DND-41 (cell line): Measurements from ENCODE around the gene TMF1.

ENCODE experiments used
- ATAC-seq: fragments of 200-7000 bp; cut with Tn5 transposase; 3 replicates; pipeline ENCODE4 v1.9.1; 2021; ENCODE audit warnings: low read depth; ENCODE audit not compliant: insufficient read depth
- DNase-seq: peaks from one replicate; pipeline ENCODE4 v3.0.0-alpha.2; 2020
- H2AFZ ChIP-seq: 2 replicates; pipeline ENCODE4 v1.6.0; 2012; ENCODE audit warnings: low read depth, low read length
- H3K27ac ChIP-seq: 2 replicates; pipeline ENCODE4 v1.5.1; 2012; ENCODE audit warnings: low read length, inconsistent platforms
- H3K27me3 ChIP-seq: fragments of 200-600 bp; sonication (generic); 2 replicates; pipeline ENCODE4 v1.6.0; 2012; ENCODE audit warnings: low read length, mild to moderate bottlenecking, inconsistent platforms; ENCODE audit not compliant: insufficient read depth, poor library complexity
- H3K36me3 ChIP-seq: 2 replicates; pipeline ENCODE4 v1.5.1; 2012; ENCODE audit warnings: low read length, inconsistent platforms; ENCODE audit not compliant: insufficient read depth
- H3K4me1 ChIP-seq: 2 replicates; pipeline ENCODE4 v1.5.1; 2012; ENCODE audit warnings: mild to moderate bottlenecking, low read length; ENCODE audit not compliant: insufficient read depth
- H3K4me2 ChIP-seq: 2 replicates; pipeline ENCODE4 v1.6.0; 2012; ENCODE audit warnings: mild to moderate bottlenecking, moderate library complexity, low read length, inconsistent platforms; ENCODE audit not compliant: insufficient read depth
- H3K4me3 ChIP-seq, 2 experiments: fragments of 200-600 bp in 1 of 2; shearing (Covaris generic) in 1 of 2; 2 replicates each; pipeline ENCODE4 v1.5.1; 2012 to 2016; ENCODE audit warnings: inconsistent platforms in 2 of 2, low read length in 2 of 2, mild to moderate bottlenecking in 2 of 2, low read depth in 1 of 2, moderate library complexity in 1 of 2
- H3K79me2 ChIP-seq: 2 replicates; pipeline ENCODE4 v1.6.0; 2012; ENCODE audit warnings: low read length, inconsistent platforms; ENCODE audit not compliant: insufficient read depth
- H3K9ac ChIP-seq: 2 replicates; pipeline ENCODE4 v1.6.0; 2012; ENCODE audit warnings: low read depth, mild to moderate bottlenecking, inconsistent platforms, low read length, moderate library complexity
- H3K9me3 ChIP-seq: 2 replicates; pipeline ENCODE4 v1.5.1; 2012; ENCODE audit warnings: low read length, moderate library complexity, mild to moderate bottlenecking, inconsistent platforms; ENCODE audit not compliant: insufficient read depth, severe bottlenecking
- H4K20me1 ChIP-seq: 2 replicates; pipeline ENCODE4 v1.6.0; 2012; ENCODE audit warnings: low read length; ENCODE audit not compliant: insufficient read depth
- CTCF ChIP-seq: IDR thresholded peaks from 2 replicates; pipeline ENCODE4 v1.5.1; 2012; ENCODE audit warnings: borderline replicate concordance, low read length, moderate library complexity, mild to moderate bottlenecking; ENCODE audit not compliant: poor library complexity, severe bottlenecking; ENCODE audit errors: extremely low read depth
- EZH2 ChIP-seq: IDR thresholded peaks from 3 replicates; pipeline ENCODE4 v1.6.1; 2012; ENCODE audit warnings: borderline replicate concordance, low read depth, mild to moderate bottlenecking, moderate library complexity, low read length, inconsistent platforms; ENCODE audit not compliant: severe bottlenecking

TMF1 gene

GRCh38 chr3:68984011-68984530 lies 68.1 kb downstream of the TMF1 start:
- H3K4me1 ChIP-seq = no peaks in the 10 kb centered on the region
- no peak for DNase-seq
- no peak overlapping the region for H3K27ac ChIP-seq
- H3K9ac ChIP-seq = no peak overlapping the region
- no peak overlapping the region for H3K4me3 ChIP-seq
- no peaks in the 10 kb centered on the region for H3K79me2 ChIP-seq
- H3K4me2 ChIP-seq = no peak overlapping the region
- no peak overlapping the region for H2AFZ ChIP-seq
- ATAC-seq = no peak
- no peaks in the 10 kb centered on the region for H3K9me3 ChIP-seq
- H3K36me3 ChIP-seq = 0 out of 2 replicates have a peak, but pooled peaks cover 4% of the 10 kb centered on the region
- H3K27me3 ChIP-seq = no peaks in the 10 kb centered on the region
- no peak for TF ChIP-seq CTCF
- TF ChIP-seq EZH2 = no peak
- H4K20me1 ChIP-seq = no peaks in the 10 kb centered on the region

GRCh38 chr3:68977486-68978167 lies 74.5 kb downstream of the TMF1 start:
- no peaks in the 10 kb centered on the region for H3K4me1 ChIP-seq

GRCh38 chr3:68974711-68975110 lies 77.4 kb downstream of the TMF1 start:
- Histone ChIP-seq H3K27ac (no peak overlapping the region), H2AFZ (no peak overlapping the region), H3K79me2 (no peaks in the 10 kb centered on the region), H3K4me3 (no peak overlapping the region), H3K4me1 (no peaks in the 10 kb centered on the region), H3K4me2 (no peak overlapping the region), H3K9me3 (no peaks in the 10 kb centered on the region), H4K20me1 (peaks cover 3% of the 10 kb centered on the region; the same call in 1 of the 2 replicates), H3K36me3 (no peaks in the 10 kb centered on the region), H3K27me3 (peaks cover 6% of the 10 kb centered on the region), H3K9ac (no peak overlapping the region)
- ATAC-seq = no peak
- DNase-seq = no peak
- TF ChIP-seq EZH2 (no peak), CTCF (no peak)

More at GRCh38 chr3:68977486-68978167, 74.5 kb downstream of the TMF1 start:
- no peak overlapping the region for H3K4me2 ChIP-seq
- no peaks in the 10 kb centered on the region for H4K20me1 ChIP-seq
- no peaks in the 10 kb centered on the region for H3K27me3 ChIP-seq
- TF ChIP-seq CTCF (no peak), EZH2 (no peak)
- no peak overlapping the region for H3K4me3 ChIP-seq
- no peaks in the 10 kb centered on the region for H3K36me3 ChIP-seq
- no peaks in the 10 kb centered on the region for H3K9me3 ChIP-seq
- no peak for DNase-seq
- H3K27ac ChIP-seq = no peak overlapping the region
- H2AFZ ChIP-seq = no peak overlapping the region
- ATAC-seq = no peak
- no peaks in the 10 kb centered on the region for H3K79me2 ChIP-seq
- no peak overlapping the region for H3K9ac ChIP-seq
